Natural killer cell (primary cell): Measurements from ENCODE around the gene CAV3. TPM values are rescaled to one million over a fixed set of nuclear protein-coding genes. Genes with fewer than 3 reads are reported as not detected.

Source experiments
- ATAC-seq, 3 donors: fragments of 150-1000 bp in 2 of 3; fragments of 200-7000 bp in 1 of 3; cut with Tn5 transposase; 1 replicate in 1 of 3; 2 replicates in 2 of 3; pipeline ENCODE4 v1.10.0; 2021; ENCODE audit warnings: mild to moderate bottlenecking in 2 of 3, moderate library complexity in 2 of 3
- DNase-seq, 2 donors: peaks; one replicate each; pipeline versions ENCODE4 v3.0.0 to v3.0.0-alpha.2; 2013 to 2021; ENCODE audit warnings: mixed read lengths in 1 of 2
- H3K27ac ChIP-seq: one replicate; pipeline ENCODE4 v1.5.1; 2013; ENCODE audit warnings: mild to moderate bottlenecking, low read length
- H3K27me3 ChIP-seq: one replicate; pipeline ENCODE4 v1.6.1; 2013; ENCODE audit warnings: low read length; ENCODE audit not compliant: control insufficient read depth, insufficient read depth
- H3K36me3 ChIP-seq: one replicate; pipeline ENCODE4 v1.6.1; 2013; ENCODE audit warnings: low read length; ENCODE audit not compliant: control insufficient read depth, insufficient read depth
- H3K4me1 ChIP-seq: one replicate; pipeline ENCODE4 v1.6.1; 2013; ENCODE audit warnings: low read length; ENCODE audit not compliant: control insufficient read depth, insufficient read depth
- H3K4me3 ChIP-seq: one replicate; pipeline ENCODE4 v1.5.1; 2013; ENCODE audit warnings: low read length
- H3K9me3 ChIP-seq: one replicate; pipeline ENCODE4 v1.6.1; 2013; ENCODE audit warnings: low read length; ENCODE audit not compliant: control insufficient read depth, insufficient read depth
- H3K27ac Mint-ChIP-seq, 2 donors: one replicate each; pipeline ENCODE4 v1.8.0; 2022; ENCODE audit warnings: mild to moderate bottlenecking in 2 of 2, mixed read lengths in 2 of 2, moderate library complexity in 1 of 2
- H3K27me3 Mint-ChIP-seq, 2 donors: one replicate each; pipeline ENCODE4 v1.8.0; 2022; ENCODE audit warnings: low read depth in 2 of 2, mixed read lengths in 2 of 2
- H3K36me3 Mint-ChIP-seq: one replicate; pipeline ENCODE4 v1.8.0; 2022; ENCODE audit warnings: mixed read lengths
- H3K4me1 Mint-ChIP-seq, 2 donors: one replicate each; pipeline ENCODE4 v1.8.0; 2022; ENCODE audit warnings: mixed read lengths in 2 of 2
- H3K4me3 Mint-ChIP-seq: one replicate; pipeline ENCODE4 v1.8.0; 2022; ENCODE audit warnings: mild to moderate bottlenecking, moderate library complexity, mixed read lengths
- H3K9me3 Mint-ChIP-seq, 2 donors: one replicate each; pipeline ENCODE4 v1.8.0; 2022; ENCODE audit warnings: mixed read lengths in 2 of 2
- CTCF ChIP-seq: fragments of 200-600 bp; IDR thresholded peaks from one replicate; pipeline ENCODE4 v1.8.0; 2022; ENCODE audit warnings: antibody characterized with exemption
- WGBS: methylation state at CpG from one replicate; pipeline ENCODE4 v1.1.7; 2013; ENCODE audit warnings: missing lambda C conversion rate; ENCODE audit not compliant: insufficient coverage; 5-methylcytosine and 5-hydroxymethylcytosine counted together
- intact Hi-C: fragments of 100-400 bp; cut with micrococcal nuclease; formaldehyde crosslinking; loops from one replicate; pipeline ENCODE4 v1.14.2; 2022
- total RNA-seq, 4 donors: library from RNA; stranded (reverse); fragments of 120-200 nt in 1 of 4; gene quantifications; one replicate each; pipeline versions ENCODE4 v1.2.3 to v1.2.4, GENCODE V29; 2013 to 2022

Gene CAV3
- total RNA-seq, 3 donors from 2014 or later (not counting 1 experiment from before 2014, with no cell fraction given): not detected

- Mint-ChIP-seq H3K4me3 (no peak overlapping the region), H3K36me3 (no peaks in the 10 kb centered on the region), H3K9me3 (no peaks in the 10 kb centered on the region), H3K27me3 (peaks cover 0 to 3% of the 10 kb centered on the region in 2 donors), H3K27ac (no peak overlapping the region), H3K4me1 (no peaks in the 10 kb centered on the region)
- intact Hi-C loops: no loop called here
- no peak for TF ChIP-seq CTCF
- no peaks in the 10 kb centered on the region for H3K36me3 ChIP-seq
- no peaks in the 10 kb centered on the region for H3K9me3 ChIP-seq
- H3K4me1 ChIP-seq: no peaks in the 10 kb centered on the region
- H3K27ac ChIP-seq: no peak overlapping the region
- H3K4me3 ChIP-seq: no peak overlapping the region
- DNase-seq: no peak
- H3K27me3 ChIP-seq: no peaks in the 10 kb centered on the region
- WGBS: 89% methylated on average over 5 of the region's 5 CpGs
- ATAC-seq: no peak
Measured at GRCh38 chr3:8760091-8760490, 26.5 kb downstream of the CAV3 start.

- intact Hi-C loops: no loop called here
- DNase-seq (no peak), ATAC-seq (no peak)
- no peak for TF ChIP-seq CTCF
- WGBS: 93% methylated on average over 5 of the region's 5 CpGs
- H3K4me1 Mint-ChIP-seq: no peaks in the 10 kb centered on the region
- H3K27ac Mint-ChIP-seq: no peak overlapping the region
- no peaks in the 10 kb centered on the region for H3K9me3 Mint-ChIP-seq
- peaks cover 0 to 3% of the 10 kb centered on the region in 2 donors for H3K27me3 Mint-ChIP-seq
- Histone ChIP-seq H3K4me3 (no peak overlapping the region), H3K4me1 (no peaks in the 10 kb centered on the region), H3K36me3 (no peaks in the 10 kb centered on the region), H3K9me3 (no peaks in the 10 kb centered on the region), H3K27me3 (no peaks in the 10 kb centered on the region), H3K27ac (no peak overlapping the region)
- no peaks in the 10 kb centered on the region for H3K36me3 Mint-ChIP-seq
- H3K4me3 Mint-ChIP-seq: no peak overlapping the region
Measured at GRCh38 chr3:8760506-8760905, 26.9 kb downstream of the CAV3 start.

- Histone ChIP-seq H3K27me3 (no peaks in the 10 kb centered on the region), H3K4me3 (no peak overlapping the region), H3K36me3 (no peaks in the 10 kb centered on the region), H3K9me3 (no peaks in the 10 kb centered on the region), H3K27ac (no peak overlapping the region), H3K4me1 (no peaks in the 10 kb centered on the region)
- intact Hi-C loops: no loop called here
- DNase-seq: no peak
- Mint-ChIP-seq H3K27me3 (peaks cover 0 to 3% of the 10 kb centered on the region in 2 donors), H3K36me3 (no peaks in the 10 kb centered on the region), H3K4me1 (no peaks in the 10 kb centered on the region), H3K27ac (no peak overlapping the region), H3K4me3 (no peak overlapping the region), H3K9me3 (no peaks in the 10 kb centered on the region)
- WGBS: 81% methylated on average over 4 of the region's 5 CpGs
- TF ChIP-seq CTCF: no peak
- no peak for ATAC-seq
Measured at GRCh38 chr3:8761866-8762265, 28.3 kb downstream of the CAV3 start.

- DNase-seq (no peak), ATAC-seq (no peak)
- H3K27ac ChIP-seq: no peak overlapping the region
- no peaks in the 10 kb centered on the region for H3K4me1 ChIP-seq
- Mint-ChIP-seq H3K27ac (no peak overlapping the region), H3K9me3 (no peaks in the 10 kb centered on the region), H3K4me3 (no peak overlapping the region), H3K4me1 (no peaks in the 10 kb centered on the region), H3K36me3 (no peaks in the 10 kb centered on the region), H3K27me3 (peaks cover 0 to 5% of the 10 kb centered on the region in 2 donors)
- 88% methylated on average over 10 of the region's 11 CpGs for WGBS
- H3K4me3 ChIP-seq: no peak overlapping the region
- TF ChIP-seq CTCF: no peak
- H3K27me3 ChIP-seq: no peaks in the 10 kb centered on the region
- intact Hi-C loops: no loop called here
- H3K9me3 ChIP-seq: no peaks in the 10 kb centered on the region
- no peaks in the 10 kb centered on the region for H3K36me3 ChIP-seq
Measured at GRCh38 chr3:8762607-8763377, 29.2 kb downstream of the CAV3 start.
